GM18868 (cell line): ENCODE data around the gene CERKL.

ENCODE experiments used
- ATAC-seq: cut with Tn5 transposase; IDR thresholded peaks from one replicate; pipeline ENCODE4 v1.9.1; 2021; ENCODE audit warnings: mild to moderate bottlenecking, moderate library complexity; ENCODE audit not compliant: unreplicated experiment

Gene CERKL

DNA sequence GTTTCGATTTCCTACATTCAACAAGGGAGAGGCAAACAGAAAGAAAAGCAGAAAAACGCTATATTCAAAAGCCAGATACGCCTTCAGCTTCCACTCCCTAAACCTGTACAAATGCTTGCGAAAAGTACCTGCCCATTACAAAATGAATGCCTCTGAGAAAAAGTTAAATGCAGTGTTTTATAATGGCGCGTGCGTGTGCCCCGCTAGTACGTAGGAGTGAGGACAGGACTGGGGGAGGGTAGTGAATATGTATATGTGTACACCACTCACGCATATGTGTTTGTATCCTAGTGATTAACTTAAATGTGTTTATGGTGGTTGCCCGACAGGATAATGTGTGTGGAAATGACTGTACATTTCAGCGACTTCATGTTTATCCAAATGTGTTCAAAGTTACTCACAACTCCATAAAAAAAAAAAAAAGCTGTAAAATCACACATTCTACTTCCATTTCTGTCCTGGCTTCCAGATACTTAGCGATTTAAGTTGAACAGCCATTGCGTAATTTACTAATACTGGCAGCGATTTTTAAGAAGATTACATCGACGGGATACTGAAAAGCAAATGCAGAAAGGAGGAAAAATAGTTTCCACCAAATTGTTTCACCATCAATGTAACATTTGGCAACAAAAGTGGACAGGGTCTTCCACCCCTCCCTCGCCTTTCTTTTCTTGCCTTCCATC is 22.1 kb upstream of the CERKL start:
- no peak for ATAC-seq

DNA sequence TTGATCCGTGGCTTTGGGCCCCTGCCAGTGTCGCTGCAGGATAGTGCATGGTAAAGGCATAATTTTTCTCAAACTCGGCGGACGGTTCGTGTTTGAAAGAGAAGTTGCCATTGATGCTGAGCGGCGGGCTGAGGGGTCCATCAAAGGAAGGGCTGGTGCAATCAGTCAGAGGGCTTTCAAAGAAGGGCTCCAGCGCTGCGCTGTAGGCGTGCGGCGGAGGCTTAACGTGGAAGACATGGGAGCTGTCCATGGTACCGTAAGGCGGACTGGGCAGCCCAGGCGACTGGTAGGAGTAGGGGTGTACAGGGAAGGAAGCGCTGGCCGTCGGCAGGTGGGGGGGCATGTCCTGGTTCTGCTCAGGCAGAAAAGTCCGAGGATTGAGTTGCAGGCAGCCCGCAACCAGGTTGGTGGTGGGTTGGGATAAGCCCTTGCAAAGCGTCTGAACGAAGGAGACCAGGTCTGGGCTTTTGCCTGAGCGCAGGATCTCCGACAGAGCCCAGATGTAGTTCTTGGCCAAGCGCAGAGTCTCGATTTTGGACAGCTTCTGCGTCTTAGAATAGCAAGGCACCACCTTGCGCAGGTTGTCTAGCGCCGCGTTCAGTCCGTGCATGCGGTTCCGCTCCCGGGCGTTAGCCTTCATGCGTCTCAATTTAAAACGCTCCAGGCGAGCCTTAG is 21.1 kb upstream of the CERKL start:
- no peak for ATAC-seq

DNA sequence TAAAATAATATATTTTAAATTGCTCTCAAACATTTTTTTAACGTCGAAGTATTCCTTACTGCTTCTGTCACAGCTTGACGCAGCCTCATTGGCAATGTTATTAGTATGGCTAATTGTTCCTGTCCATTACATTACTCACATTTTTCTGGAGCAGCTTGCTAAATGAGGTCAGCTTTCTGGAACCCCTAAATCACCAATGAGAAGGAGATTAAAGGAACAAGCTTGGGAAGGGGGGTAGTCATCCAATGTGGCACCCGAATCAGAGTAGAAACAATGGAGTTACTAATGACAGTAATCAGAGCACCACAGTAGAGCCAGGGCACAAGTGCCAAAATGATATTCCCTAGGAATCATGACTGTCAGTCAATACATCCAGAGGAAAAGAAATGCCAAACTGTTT is 18.3 kb upstream of the CERKL start:
- ATAC-seq: no peak

DNA sequence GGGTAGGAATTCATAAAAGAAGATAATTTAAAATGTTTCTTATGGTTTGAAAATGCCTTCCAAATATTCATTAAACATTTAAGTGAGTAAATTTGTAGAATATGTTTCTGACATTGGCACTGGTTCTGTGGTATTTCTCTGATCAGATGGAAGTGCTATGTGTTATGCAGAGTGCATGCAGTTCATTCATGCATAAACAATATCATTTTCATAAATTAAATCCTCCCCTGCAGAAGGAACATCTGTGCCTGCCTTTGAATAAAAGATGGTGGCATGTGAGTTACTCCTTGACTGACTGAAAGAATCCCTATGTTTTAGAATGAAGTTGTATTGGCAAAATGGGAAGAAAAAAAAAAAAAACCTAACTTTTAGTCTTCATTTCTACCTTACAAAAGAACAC is 17.6 kb upstream of the CERKL start:
- no peak for ATAC-seq

DNA sequence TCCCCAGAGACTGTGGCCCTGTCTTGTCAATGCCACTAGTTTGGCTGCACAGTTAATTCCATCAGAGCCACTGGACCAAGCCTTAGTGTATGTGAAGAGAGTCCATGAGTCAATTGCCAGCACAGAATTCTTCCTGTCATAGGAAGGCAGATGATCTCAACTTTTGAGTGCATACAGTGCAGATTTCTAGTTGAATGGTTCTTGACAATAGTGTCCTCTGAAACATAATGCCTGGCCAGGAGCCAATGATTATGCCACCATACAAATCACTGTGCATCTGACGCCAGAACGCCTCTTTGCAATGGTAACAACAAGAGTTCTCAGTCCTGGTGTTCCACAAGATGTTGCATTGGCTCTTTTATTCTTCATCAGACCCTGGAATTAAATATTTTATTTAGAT is 16.3 kb upstream of the CERKL start:
- peak; percentile 26 for ATAC-seq

DNA sequence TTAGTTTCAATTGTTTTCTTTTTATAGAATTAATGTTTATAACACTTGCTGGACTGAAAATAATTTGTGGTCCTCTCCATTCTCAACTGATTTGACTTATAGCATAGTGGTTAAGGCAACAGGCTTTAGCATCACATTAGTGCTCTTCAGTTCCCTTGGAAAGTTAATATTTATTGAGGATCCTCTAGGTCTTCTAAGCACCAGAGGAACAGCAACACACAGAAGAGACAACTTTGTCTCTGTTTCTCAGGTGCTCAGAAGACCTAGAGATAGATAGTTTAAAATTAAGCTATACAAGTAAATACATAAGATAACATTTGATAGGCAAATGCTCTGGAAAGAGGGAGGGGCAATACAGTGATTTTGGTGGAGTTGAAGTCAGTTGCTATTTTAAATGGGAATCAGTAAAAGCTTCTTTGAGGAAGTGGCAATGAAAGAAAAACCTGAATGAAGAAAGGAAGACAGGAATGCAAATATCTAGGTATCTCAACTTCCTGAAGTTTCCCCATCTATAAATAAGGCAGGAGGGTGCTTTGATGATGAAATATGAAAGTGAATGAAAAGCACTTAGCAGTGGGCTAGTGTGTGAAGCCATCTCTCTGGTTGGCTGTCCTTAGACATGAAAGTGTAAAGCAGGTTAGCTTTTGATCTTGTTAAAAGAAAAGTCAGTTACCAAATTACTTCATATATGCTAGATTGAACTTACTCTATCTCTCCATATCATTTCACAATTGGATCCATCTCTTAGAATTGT is 15.5 kb upstream of the CERKL start:
- peak; percentile 82 for ATAC-seq

DNA sequence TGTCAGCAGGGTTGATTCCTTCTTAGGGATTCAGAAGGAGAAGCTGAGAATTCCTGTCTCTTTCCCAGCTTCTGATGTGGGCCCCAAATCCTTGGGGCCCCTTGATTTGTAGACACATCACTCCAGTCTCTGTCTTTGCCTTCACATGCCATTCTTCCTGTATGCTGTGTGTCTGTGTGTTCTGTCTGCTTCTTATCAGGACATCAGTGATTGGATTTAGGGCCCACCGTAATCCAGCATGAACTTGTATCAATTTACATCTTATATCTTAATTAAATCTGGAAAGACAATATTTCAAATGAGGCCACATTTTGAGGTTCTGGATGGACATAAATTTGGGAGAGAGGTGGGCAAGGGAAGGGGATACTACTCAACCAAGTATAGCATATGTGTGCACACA is 13.7 kb upstream of the CERKL start:
- ATAC-seq: no peak

DNA sequence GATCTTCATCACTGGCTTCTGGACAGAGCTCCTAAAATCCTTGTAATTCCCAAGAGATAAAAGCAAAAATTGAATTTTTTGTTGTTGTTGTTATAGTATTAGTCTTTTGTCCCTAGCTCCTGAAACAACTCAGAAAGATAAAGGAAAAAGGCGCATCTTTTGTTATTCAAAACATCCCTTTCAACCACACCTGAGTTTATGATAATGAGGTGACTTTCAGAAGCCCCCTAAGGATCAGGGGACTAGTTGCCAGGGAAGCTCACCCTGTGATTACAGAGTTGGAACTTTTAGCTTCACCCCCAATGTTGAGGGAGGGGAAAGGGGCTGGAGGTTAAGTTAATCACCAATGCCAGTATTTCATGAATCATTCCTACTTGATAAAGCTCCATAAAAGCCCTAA is 10.3 kb upstream of the CERKL start:
- ATAC-seq: no peak

DNA sequence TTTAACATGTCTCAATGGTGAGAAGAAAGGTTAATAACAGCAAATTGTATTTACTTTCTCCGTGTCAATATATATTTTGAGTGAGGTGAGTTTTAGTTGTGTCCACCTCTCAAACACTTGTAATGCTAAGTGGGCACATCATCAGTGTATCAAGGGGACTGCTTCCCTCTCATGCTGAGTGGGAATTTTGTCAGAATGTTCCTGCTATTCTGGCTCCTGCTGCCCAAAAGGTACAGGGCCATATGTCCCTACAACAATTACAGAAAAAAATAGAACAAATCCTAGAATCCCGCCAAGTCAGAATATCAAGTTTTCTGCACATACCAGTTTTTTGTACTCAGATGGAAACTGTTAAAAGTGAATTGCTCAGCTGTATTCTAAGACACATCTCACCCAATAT is 5.4 kb upstream of the CERKL start:
- no peak for ATAC-seq

DNA sequence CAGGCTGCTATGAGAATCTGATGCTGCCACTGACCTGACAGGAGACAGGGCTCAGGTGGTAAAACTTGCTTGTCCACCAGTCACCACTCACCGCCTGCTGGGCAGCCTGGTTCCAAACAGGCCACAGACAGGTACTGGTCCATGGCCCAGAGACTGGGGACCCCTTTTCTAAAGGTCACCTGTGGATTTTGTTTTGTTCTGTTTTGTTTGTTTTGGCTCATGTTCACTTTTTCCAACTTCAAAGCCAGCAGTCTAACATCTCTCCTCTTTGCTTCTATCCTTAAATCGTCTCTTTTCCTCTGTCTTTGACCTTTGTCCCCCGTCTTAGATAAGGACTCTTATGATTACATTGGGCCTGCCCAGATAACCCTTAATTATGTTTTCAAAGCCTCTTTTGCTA is 3.3 kb upstream of the CERKL start:
- ATAC-seq: no peak

DNA sequence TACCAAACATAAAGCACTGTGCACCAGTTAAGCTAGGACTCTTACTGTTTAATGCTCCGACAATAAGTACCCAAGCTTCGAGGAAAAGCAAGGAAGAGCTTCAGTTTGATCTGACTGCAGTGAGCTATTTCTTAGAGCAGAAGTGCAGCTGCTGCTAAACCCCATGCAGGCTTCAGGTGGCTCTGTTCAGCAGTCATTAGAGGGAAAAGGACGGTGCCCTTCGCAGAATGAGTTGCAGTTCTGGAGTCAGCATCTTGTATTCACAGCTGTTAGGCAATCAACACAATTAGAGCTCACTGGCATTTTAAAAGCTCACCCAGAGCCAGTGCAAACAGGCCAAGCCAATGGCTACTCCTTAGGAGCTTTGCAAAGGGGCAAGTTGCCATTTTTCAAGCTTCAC is 1.5 kb upstream of the CERKL start:
- ATAC-seq: no peak

DNA sequence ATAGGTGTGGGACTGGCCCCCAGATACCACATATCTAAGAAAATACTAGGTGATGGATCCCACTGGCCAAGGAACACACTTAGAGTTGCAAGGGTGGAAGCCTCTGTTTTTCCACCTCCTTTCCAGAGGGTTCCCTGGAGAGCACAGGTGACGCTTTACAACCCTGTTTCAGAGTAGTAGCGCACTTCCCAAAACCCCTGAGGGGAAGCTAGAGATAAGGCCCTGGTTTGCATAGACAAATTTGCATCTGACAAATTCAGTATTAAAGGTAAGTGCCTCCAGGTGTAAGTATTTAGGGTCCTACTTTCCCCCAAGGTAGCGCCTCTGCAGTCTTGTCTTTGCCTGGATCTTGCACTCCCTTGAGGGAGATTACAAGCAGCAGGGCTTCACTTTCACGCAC is 474 bp upstream of the CERKL start:
- ATAC-seq: no peak

DNA sequence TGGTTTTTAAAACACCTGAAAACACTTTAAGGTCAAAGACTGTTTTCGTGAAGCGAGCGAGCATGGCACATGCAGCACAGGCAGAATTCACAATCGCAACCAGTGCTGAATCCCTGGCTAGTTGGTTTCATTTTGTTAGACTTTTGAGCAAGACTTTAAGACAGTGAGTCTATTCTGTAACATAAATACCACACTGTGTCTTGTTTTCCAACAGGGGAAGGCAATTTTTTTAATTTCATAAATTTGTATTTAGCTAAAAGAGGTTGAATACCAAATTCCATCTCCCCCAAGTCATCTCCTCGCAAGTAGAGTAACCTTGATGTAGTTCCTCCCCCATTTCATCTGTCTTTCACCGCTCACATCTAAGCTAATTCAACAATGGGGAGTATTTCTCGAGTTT is 1.4 kb downstream of the CERKL start:
- no peak for ATAC-seq

DNA sequence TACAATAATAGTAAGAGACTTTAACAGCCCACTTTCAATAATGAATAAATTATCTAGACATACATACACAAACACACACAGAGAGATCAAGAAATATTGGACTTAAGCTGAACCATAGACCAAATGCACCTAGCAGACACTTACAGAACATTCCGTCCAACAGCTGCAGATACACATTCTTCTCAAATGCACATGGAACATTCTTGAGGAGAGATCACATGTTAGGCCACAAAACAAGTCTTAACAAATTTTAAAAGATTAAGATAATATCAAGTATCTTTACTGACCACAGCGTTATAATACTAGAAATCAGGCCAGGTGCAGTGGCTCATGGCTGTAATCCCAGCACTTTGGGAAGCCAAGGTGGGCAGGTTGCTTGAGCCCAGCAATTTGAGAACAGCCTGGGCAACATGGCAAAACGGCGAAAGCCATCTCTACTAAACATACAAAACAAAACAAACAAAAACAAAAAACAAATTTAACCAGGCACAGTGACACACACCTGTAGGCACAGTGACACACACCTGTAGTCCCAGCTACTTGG is 7.4 kb downstream of the CERKL start:
- ATAC-seq: no peak

DNA sequence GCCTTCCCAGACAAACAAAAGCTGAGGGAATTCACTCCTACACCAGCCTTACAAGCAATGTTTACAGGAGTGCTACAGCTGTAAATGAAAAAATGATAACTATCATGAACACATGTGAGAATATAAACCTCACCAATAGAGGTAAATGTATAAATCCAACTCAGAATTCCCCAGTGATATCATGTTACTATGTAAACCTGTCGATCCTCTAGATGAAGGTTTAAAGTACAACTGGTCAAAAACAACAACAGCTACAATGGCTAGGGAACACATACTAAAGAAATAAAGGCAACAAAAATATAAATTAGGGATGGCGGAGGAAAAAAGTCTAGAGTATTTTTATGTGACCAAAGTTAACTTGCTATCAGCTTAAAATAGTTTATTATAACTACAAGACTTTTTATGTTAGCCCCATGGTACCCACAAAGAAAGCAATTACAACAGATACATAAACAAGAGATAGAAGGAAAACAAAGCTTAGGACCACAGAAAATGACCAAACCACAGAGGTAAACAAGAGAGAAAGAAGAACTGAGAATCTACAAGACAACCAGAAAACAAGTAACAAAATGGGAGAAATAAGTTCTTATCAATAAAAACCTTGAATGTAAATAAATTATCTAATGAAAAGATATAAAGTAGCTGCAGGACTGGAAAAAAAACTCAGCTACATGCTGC is 8.3 kb downstream of the CERKL start:
- no peak for ATAC-seq

DNA sequence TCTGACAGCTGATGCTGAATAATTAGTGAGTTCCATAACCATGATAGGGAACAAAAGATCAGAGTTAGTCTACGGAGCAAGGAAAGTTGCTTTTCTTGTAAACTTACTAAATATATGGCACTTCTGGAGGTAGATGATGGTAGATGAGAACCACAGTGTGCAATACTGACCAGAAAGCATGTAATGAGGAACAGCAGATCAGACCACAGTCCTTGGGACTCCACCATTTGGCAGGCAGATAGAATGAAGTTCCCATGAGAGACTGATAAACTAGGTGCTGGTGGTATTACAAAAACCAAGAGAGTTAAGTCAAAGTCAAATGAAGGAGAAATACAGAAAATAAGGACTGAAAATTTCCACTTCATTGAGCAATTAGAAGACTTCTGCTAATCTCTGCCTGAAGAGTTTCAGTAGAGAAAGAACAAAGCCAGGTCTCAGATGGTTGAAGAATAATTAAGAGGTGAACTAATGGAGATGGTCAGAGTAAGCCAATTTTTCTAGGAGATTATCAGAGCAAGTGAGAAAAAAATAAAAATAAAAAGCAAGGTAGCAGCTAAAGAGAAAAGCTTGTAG is 10.4 kb downstream of the CERKL start:
- ATAC-seq: no peak

DNA sequence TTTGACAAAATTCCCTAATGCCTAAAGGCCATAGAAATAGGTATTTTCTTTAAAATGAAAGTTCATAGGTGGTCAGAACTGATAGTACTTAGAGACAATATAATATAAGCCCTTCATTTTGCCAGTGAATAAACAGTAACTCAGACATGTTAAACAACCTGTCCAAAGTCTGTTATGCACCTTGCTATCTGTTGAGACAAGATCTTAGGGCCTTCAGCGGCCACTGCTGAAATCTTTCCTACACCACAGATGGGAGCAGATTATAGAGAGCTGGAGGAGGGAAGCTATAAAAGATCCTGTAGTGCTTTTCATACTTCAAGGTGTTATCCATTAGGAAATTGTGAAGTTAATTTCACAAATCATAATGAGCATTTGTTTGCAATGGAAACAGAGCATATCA is 13.8 kb downstream of the CERKL start:
- ATAC-seq: no peak

DNA sequence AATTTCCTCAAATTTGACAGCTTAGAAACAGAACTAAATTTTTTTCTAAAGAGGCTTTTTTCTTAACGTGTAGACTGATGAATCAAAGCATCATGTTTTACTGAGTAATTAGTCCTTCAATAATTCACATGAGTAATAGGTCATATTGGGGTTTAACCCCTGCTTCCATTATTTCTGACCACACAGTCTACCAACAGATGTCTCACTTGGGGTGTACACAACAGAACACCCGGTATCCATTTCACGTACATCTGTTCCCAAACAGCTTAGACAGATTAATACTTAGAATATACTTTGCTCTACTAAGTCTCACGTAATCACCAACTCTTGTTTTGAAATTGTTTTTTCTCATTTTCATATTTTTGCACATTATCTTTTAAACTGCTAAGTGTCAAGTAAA is 14.8 kb downstream of the CERKL start:
- no peak for ATAC-seq

DNA sequence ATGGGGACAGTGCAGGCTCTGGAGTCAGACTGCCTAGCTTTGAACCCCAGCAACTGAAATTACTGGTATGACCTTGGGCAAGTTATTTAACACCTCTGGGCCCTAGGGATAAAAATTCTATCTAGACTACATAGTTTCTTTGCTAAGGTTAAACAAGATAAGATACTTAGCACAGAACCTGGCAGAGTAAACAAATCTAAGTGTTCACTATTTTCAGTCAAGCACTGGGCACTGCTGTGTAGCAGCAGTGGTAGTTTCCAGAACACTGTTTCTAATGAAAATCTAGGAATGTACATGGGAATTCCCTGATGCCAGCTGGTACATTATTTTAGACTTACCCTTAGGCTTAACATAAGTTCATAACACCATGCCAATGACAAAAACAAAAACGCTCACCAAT is 17.2 kb downstream of the CERKL start:
- ATAC-seq: no peak

DNA sequence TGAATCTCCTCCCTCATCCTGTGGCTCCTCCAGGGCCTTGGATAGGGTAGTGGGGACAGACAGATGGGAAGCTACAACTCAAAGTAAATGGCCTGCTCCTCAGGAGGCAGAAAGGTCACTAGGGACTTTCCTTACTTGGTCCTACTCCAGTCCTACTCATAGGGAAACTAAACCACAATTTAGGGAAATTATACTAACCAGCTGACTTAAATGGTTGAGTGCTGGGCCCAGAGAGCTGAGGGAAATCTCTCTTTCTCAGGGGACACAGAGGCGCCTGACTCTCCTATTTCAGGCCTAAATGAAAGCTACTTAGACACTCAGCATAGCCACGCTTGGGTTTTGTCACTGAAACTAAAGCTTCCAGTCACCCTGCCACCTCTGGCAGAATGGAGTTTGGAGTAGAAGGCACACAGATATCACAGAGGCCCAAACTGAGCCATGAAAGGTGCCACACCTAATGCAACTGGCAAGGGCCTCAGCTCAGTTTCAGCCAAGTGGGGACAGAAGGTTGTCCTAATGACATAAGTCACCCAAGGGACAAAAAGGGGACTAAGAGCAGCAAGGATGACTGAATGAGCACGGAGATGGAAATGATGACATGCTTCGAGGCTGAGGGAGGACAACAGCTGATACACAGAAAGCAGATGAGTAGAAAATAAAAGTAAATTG is 24.0 kb downstream of the CERKL start:
- ATAC-seq: peak; percentile 82
